ENCODE measurements around the gene NR1H3. TPM values are rescaled to one million over a fixed set of nuclear protein-coding genes. Genes with fewer than 3 reads are reported as not detected.

NR1H3 gene
- total RNA-seq, 2 experiments from 2014 or later, result 6.2 to 14.7 TPM

GRCh38 chr11:47280860-47281259 is 23.1 kb downstream of the NR1H3 start:
- no peaks in the 10 kb centered on the region for H3K9me2 ChIP-seq (ENCODE audit: insufficient read depth, low read length)
- no peak for DNase-seq (ENCODE audit: low spot score)
- H3K4me3 ChIP-seq (ENCODE audit: low read depth, low read length, poor library complexity, severe bottlenecking), result no peak overlapping the region
- peaks cover 93% of the 10 kb centered on the region for H3K36me3 ChIP-seq (ENCODE audit: insufficient read depth, low read length)
- ChIA-PET CTCF (ENCODE audit: unreplicated experiment) (no interaction called here), POLR2A (interaction anchor here (0.5 to 0.6 kb wide), 2 partner anchors 415 to 828 kb away, joined by 3 to 4 read pairs; no protein-coding TSS in a partner anchor)
- no peak overlapping the region for H3K27ac ChIP-seq (ENCODE audit: low read depth, low read length, poor library complexity, severe bottlenecking)
- no peak overlapping the region for H2AFZ ChIP-seq (ENCODE audit: low read length)
- TF ChIP-seq EZH2phosphoT487 (IDR thresholded peaks at IDR 0.05; ENCODE audit: borderline replicate concordance, low read depth, low read length) (no peak), CTCF (conservative IDR thresholded peaks at IDR 0.05; ENCODE audit: low read length) (no peak)
- no peaks in the 10 kb centered on the region for H3K9me3 ChIP-seq (ENCODE audit: low read length)
- H4K20me1 ChIP-seq (ENCODE audit: insufficient read depth, low read length), result no peaks in the 10 kb centered on the region
- no peaks in the 10 kb centered on the region for H3K4me1 ChIP-seq (ENCODE audit: insufficient read depth, low read length, poor library complexity, severe bottlenecking)
- no peak overlapping the region for H3K4me2 ChIP-seq (ENCODE audit: low read length)
- intact Hi-C loops (cut with micrococcal nuclease; ENCODE audit: unreplicated experiment), result no loop called here
- H3K79me2 ChIP-seq (ENCODE audit: insufficient read depth, low read depth, low read length), result no peaks in the 10 kb centered on the region
- no TSS peak for BruUV-seq (replicated peaks)

- Histone ChIP-seq H3K9me2 (ENCODE audit: insufficient read depth, low read length) (no peaks in the 10 kb centered on the region), H3K4me2 (ENCODE audit: low read length) (no peak overlapping the region), H4K20me1 (ENCODE audit: insufficient read depth, low read length) (no peaks in the 10 kb centered on the region), H3K4me3 (ENCODE audit: low read depth, low read length, poor library complexity, severe bottlenecking) (no peak overlapping the region), H2AFZ (ENCODE audit: low read length) (no peak overlapping the region), H3K36me3 (ENCODE audit: insufficient read depth, low read length) (peaks cover 93% of the 10 kb centered on the region), H3K79me2 (ENCODE audit: insufficient read depth, low read depth, low read length) (no peaks in the 10 kb centered on the region), H3K4me1 (ENCODE audit: insufficient read depth, low read length, poor library complexity, severe bottlenecking) (no peaks in the 10 kb centered on the region), H3K27ac (ENCODE audit: low read depth, low read length, poor library complexity, severe bottlenecking) (no peak overlapping the region), H3K9me3 (ENCODE audit: low read length) (no peaks in the 10 kb centered on the region)
- BruUV-seq (replicated peaks), result no TSS peak
- intact Hi-C loops (cut with micrococcal nuclease; ENCODE audit: unreplicated experiment), result no loop called here
- no peak for DNase-seq (ENCODE audit: low spot score)
- ChIA-PET CTCF (ENCODE audit: unreplicated experiment) (no interaction called here), POLR2A (interaction anchor here (0.6 kb wide), 1 partner anchor 25 kb away, joined by 4 read pairs; no protein-coding TSS in a partner anchor)
- TF ChIP-seq CTCF (conservative IDR thresholded peaks at IDR 0.05; ENCODE audit: low read length), result no peak
- no peak for TF ChIP-seq EZH2phosphoT487 (IDR thresholded peaks at IDR 0.05; ENCODE audit: borderline replicate concordance, low read depth, low read length)
Observed at GRCh38 chr11:47282462-47282861, 24.7 kb downstream of the NR1H3 start.

GRCh38 chr11:47284151-47284550 is 26.4 kb downstream of the NR1H3 start:
- H4K20me1 ChIP-seq (ENCODE audit: insufficient read depth, low read length), result no peaks in the 10 kb centered on the region
- H3K9me3 ChIP-seq (ENCODE audit: low read length), result no peaks in the 10 kb centered on the region
- TF ChIP-seq CTCF (conservative IDR thresholded peaks at IDR 0.05; ENCODE audit: low read length), result no peak
- TF ChIP-seq EZH2phosphoT487 (IDR thresholded peaks at IDR 0.05; ENCODE audit: borderline replicate concordance, low read depth, low read length), result no peak
- H3K27ac ChIP-seq (ENCODE audit: low read depth, low read length, poor library complexity, severe bottlenecking), result no peak overlapping the region
- H3K4me1 ChIP-seq (ENCODE audit: insufficient read depth, low read length, poor library complexity, severe bottlenecking), result no peaks in the 10 kb centered on the region
- no TSS peak for BruUV-seq (replicated peaks)
- H3K9me2 ChIP-seq (ENCODE audit: insufficient read depth, low read length), result no peaks in the 10 kb centered on the region
- H3K36me3 ChIP-seq (ENCODE audit: insufficient read depth, low read length), result peaks cover 94% of the 10 kb centered on the region
- no peak overlapping the region for H3K4me3 ChIP-seq (ENCODE audit: low read depth, low read length, poor library complexity, severe bottlenecking)
- CTCF ChIA-PET (ENCODE audit: unreplicated experiment), result no interaction called here
- POLR2A ChIA-PET, result interaction anchor here (0.6 to 0.8 kb wide), 2 partner anchors 18 to 530 kb away, joined by 3 to 4 read pairs; no protein-coding TSS in a partner anchor
- H3K4me2 ChIP-seq (ENCODE audit: low read length), result no peak overlapping the region
- intact Hi-C loops (cut with micrococcal nuclease; ENCODE audit: unreplicated experiment), result no loop called here
- H3K79me2 ChIP-seq (ENCODE audit: insufficient read depth, low read depth, low read length), result no peaks in the 10 kb centered on the region
- DNase-seq (ENCODE audit: low spot score), result no peak
- H2AFZ ChIP-seq (ENCODE audit: low read length), result no peak overlapping the region

Measured in OCI-LY7 (cell line).